GM10266 (cell line): ENCODE measurements around the gene VARS1.
"Not testable (repeated sequence)": the region's sequence is repeated elsewhere in the genome, so short reads cannot be mapped to it uniquely, and the experiment has no call there.

ENCODE experiments used
- DNase-seq: peaks from one replicate; pipeline ENCODE4 v3.0.0; 2012; ENCODE audit errors: extremely low spot score
- CTCF ChIP-seq: IDR thresholded peaks from 2 replicates; pipeline ENCODE4 v1.5.1; 2012; ENCODE audit warnings: mild to moderate bottlenecking, low read depth; ENCODE audit not compliant: control insufficient read depth, insufficient read depth; ENCODE audit errors: missing control alignments

The VARS1 gene

GRCh38 chr6:31799781-31800180, 4.2 kb upstream of the VARS1 start:
- TF ChIP-seq CTCF = no peak
- DNase-seq = no peak

- no peak for TF ChIP-seq CTCF
- DNase-seq = no peak
These were observed 2.0 kb upstream of the VARS1 start for GRCh38 chr6:31797588-31797987.

- no peak for TF ChIP-seq CTCF
- no peak for DNase-seq
These were observed 1.4 kb upstream of the VARS1 start for GRCh38 chr6:31796993-31797385.

GRCh38 chr6:31794866-31795615, 511 bp downstream of the VARS1 start:
- peak; percentile 68 for DNase-seq
- no peak for TF ChIP-seq CTCF

GRCh38 chr6:31794294-31794865, 1.2 kb downstream of the VARS1 start:
- TF ChIP-seq CTCF = no peak
- no peak for DNase-seq

- not testable (repeated sequence) for DNase-seq
These were observed 1.7 kb downstream of the VARS1 start for GRCh38 chr6:31793927-31794245.

GRCh38 chr6:31792761-31793171, 2.8 kb downstream of the VARS1 start:
- DNase-seq = no peak

More at GRCh38 chr6:31792761-31793171, 2.8 kb downstream of the VARS1 start:
- TF ChIP-seq CTCF = no peak
